AG10803 (cell line): ENCODE data around the gene RPL34.

Experiments
- DNase-seq: peaks from one replicate; pipeline ENCODE4 v3.0.0; 2010; ENCODE audit warnings: low read depth
- H3K4me3 ChIP-seq: 2 replicates; pipeline ENCODE4 v1.5.1; 2011; ENCODE audit warnings: mild to moderate bottlenecking, low read length, control low read depth
- CTCF ChIP-seq: conservative IDR thresholded peaks from 2 replicates; pipeline ENCODE4 v1.5.1; 2011; ENCODE audit warnings: mild to moderate bottlenecking, low read length, control low read depth, inconsistent platforms

RPL34 gene

GRCh38 chr4:108624263-108625056, 4.1 kb downstream of the RPL34 start:
- DNase-seq, result no peak
- no peak for TF ChIP-seq CTCF
- no peak overlapping the region for H3K4me3 ChIP-seq

GRCh38 chr4:108626056-108626455, 5.7 kb downstream of the RPL34 start:
- no peak overlapping the region for H3K4me3 ChIP-seq
- no peak for DNase-seq
- TF ChIP-seq CTCF, result no peak

GRCh38 chr4:108628411-108628810, 8.0 kb downstream of the RPL34 start:
- peak; percentile 73 for DNase-seq
- no peak for TF ChIP-seq CTCF
- no peak overlapping the region for H3K4me3 ChIP-seq

- no peak overlapping the region for H3K4me3 ChIP-seq
- TF ChIP-seq CTCF, result no peak
- DNase-seq, result no peak
Measured at GRCh38 chr4:108635070-108635655, 14.8 kb downstream of the RPL34 start.

- H3K4me3 ChIP-seq, result no peak overlapping the region
- DNase-seq, result peak; percentile 76
- no peak for TF ChIP-seq CTCF
Measured at GRCh38 chr4:108636246-108636645, 15.9 kb downstream of the RPL34 start.

GRCh38 chr4:108637856-108638255, 17.5 kb downstream of the RPL34 start:
- no peak overlapping the region for H3K4me3 ChIP-seq
- TF ChIP-seq CTCF, result peak; percentile 56
- peak; percentile 55 for DNase-seq

GRCh38 chr4:108644237-108644636, 23.9 kb downstream of the RPL34 start:
- peak; percentile 82 for DNase-seq
- H3K4me3 ChIP-seq, result no peak overlapping the region
- no peak for TF ChIP-seq CTCF
